ENCODE results near the gene MTHFD2L.

Gene MTHFD2L

GRCh38 chr4:74181219-74181618, 23.3 kb downstream of the MTHFD2L start:
- Histone ChIP-seq H3K4me3 (ENCODE audit: low read depth, low read length, poor library complexity, severe bottlenecking) (no peak overlapping the region), H3K79me2 (ENCODE audit: insufficient read depth, low read length) (no peaks in the 10 kb centered on the region), H2AFZ (ENCODE audit: low read length) (no peak overlapping the region), H3K9me3 (ENCODE audit: low read length) (no peaks in the 10 kb centered on the region), H3K27me3 (ENCODE audit: insufficient read depth, low read length) (no peaks in the 10 kb centered on the region), H3K36me3 (ENCODE audit: insufficient read depth, low read length) (no peaks in the 10 kb centered on the region), H3K4me2 (ENCODE audit: low read length) (no peak overlapping the region), H3F3A (ENCODE audit: insufficient read depth, low read length) (no peaks in the 10 kb centered on the region), H3K9me2 (ENCODE audit: low read depth, low read length) (no peaks in the 10 kb centered on the region; the same call in 1 of the 2 replicates), H3K9ac (ENCODE audit: low read length) (no peak overlapping the region), H3K27ac (ENCODE audit: low read depth, low read length, poor library complexity, severe bottlenecking) (no peak overlapping the region), H3K4me1 (ENCODE audit: insufficient read depth, low read length, severe bottlenecking) (no peaks in the 10 kb centered on the region), H4K20me1 (ENCODE audit: insufficient read depth, low read length) (no peaks in the 10 kb centered on the region)
- no peak for TF ChIP-seq CTCF (IDR thresholded peaks at IDR 0.05; ENCODE audit: low read length)
- no peak for TF ChIP-seq EZH2 (IDR thresholded peaks at IDR 0.05; ENCODE audit: borderline replicate concordance, low read length)

- Histone ChIP-seq H3K27ac (ENCODE audit: low read depth, low read length, poor library complexity, severe bottlenecking) (no peak overlapping the region), H3K9ac (ENCODE audit: low read length) (no peak overlapping the region), H3K79me2 (ENCODE audit: insufficient read depth, low read length) (no peaks in the 10 kb centered on the region), H2AFZ (ENCODE audit: low read length) (no peak overlapping the region), H3K36me3 (ENCODE audit: insufficient read depth, low read length) (no peaks in the 10 kb centered on the region), H4K20me1 (ENCODE audit: insufficient read depth, low read length) (no peaks in the 10 kb centered on the region), H3K9me2 (ENCODE audit: low read depth, low read length) (no peaks in the 10 kb centered on the region), H3K27me3 (ENCODE audit: insufficient read depth, low read length) (no peaks in the 10 kb centered on the region), H3K4me2 (ENCODE audit: low read length) (no peak overlapping the region), H3K4me3 (ENCODE audit: low read depth, low read length, poor library complexity, severe bottlenecking) (no peak overlapping the region), H3K9me3 (ENCODE audit: low read length) (no peaks in the 10 kb centered on the region), H3F3A (ENCODE audit: insufficient read depth, low read length) (no peaks in the 10 kb centered on the region), H3K4me1 (ENCODE audit: insufficient read depth, low read length, severe bottlenecking) (no peaks in the 10 kb centered on the region)
- no peak for TF ChIP-seq CTCF (IDR thresholded peaks at IDR 0.05; ENCODE audit: low read length)
- TF ChIP-seq EZH2 (IDR thresholded peaks at IDR 0.05; ENCODE audit: borderline replicate concordance, low read length) = no peak
Measured at GRCh38 chr4:74188912-74189311, 31.0 kb downstream of the MTHFD2L start.

- Histone ChIP-seq H4K20me1 (ENCODE audit: insufficient read depth, low read length) (no peaks in the 10 kb centered on the region), H3K9me3 (ENCODE audit: low read length) (no peaks in the 10 kb centered on the region), H3K9me2 (ENCODE audit: low read depth, low read length) (no peaks in the 10 kb centered on the region), H3K27me3 (ENCODE audit: insufficient read depth, low read length) (no peaks in the 10 kb centered on the region), H3K36me3 (ENCODE audit: insufficient read depth, low read length) (no peaks in the 10 kb centered on the region), H3K4me3 (ENCODE audit: low read depth, low read length, poor library complexity, severe bottlenecking) (no peak overlapping the region), H3K79me2 (ENCODE audit: insufficient read depth, low read length) (no peaks in the 10 kb centered on the region), H2AFZ (ENCODE audit: low read length) (no peak overlapping the region), H3K27ac (ENCODE audit: low read depth, low read length, poor library complexity, severe bottlenecking) (no peak overlapping the region), H3K4me1 (ENCODE audit: insufficient read depth, low read length, severe bottlenecking) (no peaks in the 10 kb centered on the region), H3F3A (ENCODE audit: insufficient read depth, low read length) (no peaks in the 10 kb centered on the region), H3K9ac (ENCODE audit: low read length) (no peak overlapping the region), H3K4me2 (ENCODE audit: low read length) (no peak overlapping the region)
- TF ChIP-seq CTCF (IDR thresholded peaks at IDR 0.05; ENCODE audit: low read length) = peak; percentile 67
- no peak for TF ChIP-seq EZH2 (IDR thresholded peaks at IDR 0.05; ENCODE audit: borderline replicate concordance, low read length)
Measured at GRCh38 chr4:74189331-74190043, 31.6 kb downstream of the MTHFD2L start.

Data from OCI-LY1 (cell line).